Activated T-cell treated with anti-CD3 and anti-CD28 coated beads for 24 hours (primary cell): ENCODE data around the gene AAK1.
"Not testable (repeated sequence)": the region's sequence is repeated elsewhere in the genome, so short reads cannot be mapped to it uniquely, and the experiment has no call there.

Experiments
- DNase-seq: peaks from one replicate; pipeline ENCODE4 v3.0.0-alpha.2; 2020; ENCODE audit warnings: low read depth

Gene AAK1

DNA sequence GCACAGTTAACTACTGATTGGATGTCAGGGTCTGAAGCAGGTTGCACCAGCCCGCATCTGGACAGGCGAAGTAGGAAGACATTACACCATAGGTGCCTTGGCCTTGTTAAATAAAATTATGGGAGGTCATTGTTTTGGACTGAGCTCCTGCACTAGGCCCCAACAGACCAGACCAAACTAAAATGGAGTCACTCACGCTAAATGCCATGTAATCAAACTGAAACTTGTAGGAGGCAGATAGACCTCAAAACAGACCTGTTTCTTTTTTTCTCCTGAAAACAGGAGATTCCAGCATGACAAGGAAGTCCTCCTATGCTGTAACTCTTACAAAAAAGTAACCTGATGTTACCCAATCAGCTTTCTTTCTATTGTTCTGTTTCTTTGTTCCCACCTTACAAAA lies 190.9 kb downstream of the AAK1 start:
- no peak for DNase-seq

- DNase-seq = no peak
Observed at GRCh38 chr2:69450735-69451416, 192.7 kb downstream of the AAK1 start.

DNA sequence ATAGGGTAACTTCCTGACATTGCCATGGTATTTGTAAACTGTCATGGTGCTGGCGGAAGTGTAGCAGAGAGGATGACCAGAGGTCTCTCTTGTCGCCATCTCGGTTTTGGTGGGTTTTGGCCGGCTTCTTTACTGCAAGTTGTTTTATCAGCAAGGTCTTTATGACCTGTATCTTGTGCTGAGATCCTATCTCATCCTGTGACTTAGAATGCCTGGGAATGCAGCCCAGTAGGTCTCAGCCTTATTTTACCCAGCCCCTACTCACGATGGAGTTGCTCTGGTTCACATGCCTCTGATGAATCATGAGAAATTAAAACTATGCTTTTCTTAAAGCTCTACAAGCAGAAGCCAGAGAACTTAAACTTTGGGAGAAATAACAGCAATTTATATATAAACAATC lies 193.6 kb downstream of the AAK1 start:
- no peak for DNase-seq

GRCh38 chr2:69443673-69444072 lies 199.9 kb downstream of the AAK1 start:
- not testable (repeated sequence) for DNase-seq

DNA sequence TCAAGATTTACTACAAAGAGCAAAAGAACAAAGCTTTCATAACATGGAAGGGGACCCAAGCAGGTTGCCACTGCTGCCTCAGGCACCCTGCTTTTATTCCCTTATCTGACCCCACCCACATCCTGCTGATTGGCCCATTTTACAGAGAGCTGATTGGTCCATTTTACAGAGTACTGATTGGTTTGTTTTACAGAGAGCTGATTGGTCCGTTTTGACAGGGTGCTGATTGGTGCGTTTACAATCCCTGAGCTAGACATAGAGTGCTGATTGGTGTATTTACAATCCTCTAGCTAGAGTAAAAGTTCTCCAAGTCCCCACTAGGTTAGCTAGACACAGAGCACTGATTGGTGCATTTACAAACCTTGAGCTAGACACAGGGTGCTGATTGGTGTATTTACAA lies 204.0 kb downstream of the AAK1 start:
- not testable (repeated sequence) for DNase-seq

DNA sequence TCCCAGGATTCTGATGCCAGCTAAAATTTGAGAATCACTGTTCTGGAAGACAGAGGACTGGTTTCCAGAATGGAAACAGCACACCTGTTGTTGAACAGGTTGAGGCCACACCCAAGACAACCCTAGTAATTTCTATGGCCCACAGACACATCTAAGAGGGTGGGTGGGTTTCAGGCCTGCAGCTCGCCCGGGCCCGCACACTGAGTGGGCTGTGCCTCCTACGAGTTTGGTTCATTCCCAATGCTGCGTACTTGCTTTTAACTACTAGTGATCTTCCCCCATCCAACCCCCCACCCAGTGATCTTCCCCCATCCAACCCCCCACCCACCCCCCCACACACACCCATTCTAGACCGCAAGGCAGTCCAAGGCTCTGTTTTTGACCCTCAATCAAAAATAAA lies 205.0 kb downstream of the AAK1 start:
- DNase-seq = no peak

GRCh38 chr2:69437751-69438154 lies 205.8 kb downstream of the AAK1 start:
- DNase-seq = no peak

DNA sequence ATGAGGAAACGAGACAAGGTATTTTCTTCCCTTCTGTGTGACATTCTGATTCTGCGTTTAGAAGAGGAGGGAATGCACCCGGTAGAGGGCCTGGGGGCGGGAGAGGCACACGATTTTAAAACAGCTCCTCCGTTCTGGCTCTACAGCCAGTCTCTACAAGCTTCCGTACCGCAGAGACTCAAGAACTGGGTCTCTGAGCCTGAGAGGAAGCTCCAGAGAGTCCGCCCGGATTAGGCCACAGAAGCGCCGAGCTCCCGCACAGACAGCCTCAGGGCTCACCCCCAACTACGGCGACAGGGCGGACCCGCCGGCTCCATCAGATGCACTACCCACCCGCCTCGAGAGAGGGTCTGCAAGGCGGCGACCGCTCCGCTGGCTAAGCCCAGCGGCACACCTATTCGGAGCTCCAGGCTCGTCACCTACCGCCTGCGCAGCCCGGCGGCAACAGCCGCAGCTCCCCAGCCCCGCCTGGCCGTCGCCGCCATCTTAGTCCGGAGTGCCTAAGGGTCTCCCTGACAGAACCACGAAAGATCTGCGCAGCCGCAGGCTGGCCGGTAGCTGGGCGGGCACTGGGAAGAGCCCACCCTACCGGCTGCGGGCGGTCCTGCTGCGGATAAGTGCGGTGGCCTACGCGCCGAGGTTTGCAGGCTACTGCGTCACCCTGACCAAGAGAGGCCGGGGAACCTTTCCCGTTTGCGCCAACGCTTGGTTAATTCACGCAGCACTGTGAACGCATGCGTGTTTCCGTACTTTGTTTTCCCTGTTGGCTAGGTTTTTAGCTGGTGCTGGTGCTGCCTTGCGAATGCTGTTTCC lies 206.4 kb downstream of the AAK1 start, which contains the start of gene NFU1:
TSS of gene NFU1 (minus strand) at position 498 of the 813 bp plus-strand sequence. CDS start at position 485, 13 bp downstream.
- DNase-seq = peak; percentile 86

DNA sequence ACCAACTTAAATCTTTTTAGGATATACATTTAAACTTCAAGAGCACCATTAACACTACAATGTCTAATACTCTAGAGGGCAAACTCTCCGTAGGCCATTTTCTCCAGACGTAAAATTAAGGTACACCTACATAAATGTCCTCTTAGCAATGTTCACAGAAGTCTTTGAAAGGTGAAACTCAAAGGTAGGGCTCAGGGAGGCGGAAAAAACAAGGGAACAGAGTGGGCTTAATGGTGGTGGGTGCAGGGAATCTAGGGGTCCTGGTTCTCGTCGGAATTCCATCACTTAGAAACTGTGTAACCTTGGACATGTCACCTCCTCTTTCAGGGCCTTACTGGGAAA lies 207.0 kb downstream of the AAK1 start:
- DNase-seq = no peak

DNA sequence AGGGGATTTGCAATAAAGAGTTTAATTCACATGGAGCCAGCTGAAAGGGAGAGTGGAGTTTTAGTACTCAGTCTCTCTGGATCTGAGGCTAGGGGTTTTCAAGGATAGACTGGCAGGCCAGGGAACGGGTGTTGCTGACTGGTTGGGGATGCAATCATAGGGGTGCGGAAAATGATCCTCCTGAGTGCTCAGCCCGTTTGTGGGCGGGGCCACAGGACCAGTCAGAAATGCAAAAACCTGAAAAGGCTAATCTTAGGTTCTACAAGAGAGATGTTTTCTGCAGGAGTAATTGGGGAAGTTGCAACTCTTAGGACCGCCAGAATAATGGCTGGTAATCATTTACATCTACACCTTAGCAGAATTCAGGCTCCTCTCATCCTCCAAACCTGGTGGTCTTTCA lies 208.8 kb downstream of the AAK1 start:
- no peak for DNase-seq

DNA sequence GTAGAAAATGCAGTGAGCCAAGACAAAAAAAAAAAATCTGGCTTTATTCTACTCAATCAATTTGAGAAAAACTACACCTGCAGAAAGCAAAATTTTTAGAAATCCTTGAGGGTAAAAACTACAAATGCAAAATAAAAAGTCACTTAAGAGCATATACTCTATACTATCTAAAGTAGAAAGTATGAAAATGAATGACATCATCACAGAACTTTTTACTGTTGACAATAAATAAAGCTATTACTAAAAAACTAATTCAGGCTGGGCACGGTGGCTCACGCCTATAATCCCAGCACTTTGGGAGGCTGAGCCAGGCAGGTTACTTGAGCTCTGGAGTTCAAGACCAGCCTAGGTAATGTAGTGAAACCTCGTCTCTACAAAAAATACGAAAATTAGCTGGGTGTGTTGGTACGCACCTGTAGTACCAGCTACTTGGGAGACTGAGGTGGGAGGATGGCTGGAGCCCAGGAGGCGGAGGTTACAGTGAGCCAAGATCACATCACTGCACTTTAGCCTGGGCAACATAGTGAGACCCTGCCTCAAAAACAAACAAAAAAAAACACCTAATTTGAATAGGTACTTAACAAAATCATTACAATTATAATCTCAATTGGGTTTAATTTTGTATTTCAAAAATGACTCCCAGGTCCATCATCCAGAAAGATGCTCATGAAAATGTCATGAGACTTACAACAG lies 213.9 kb downstream of the AAK1 start:
- DNase-seq = no peak

- DNase-seq = no peak
Observed at GRCh38 chr2:69428981-69429380, 214.6 kb downstream of the AAK1 start.

GRCh38 chr2:69424419-69424818 lies 219.1 kb downstream of the AAK1 start:
- no peak for DNase-seq

- no peak for DNase-seq
Observed at GRCh38 chr2:69422198-69422597, 221.3 kb downstream of the AAK1 start.

- DNase-seq = not testable (repeated sequence)
Observed at GRCh38 chr2:69419111-69419510, 224.4 kb downstream of the AAK1 start.

DNA sequence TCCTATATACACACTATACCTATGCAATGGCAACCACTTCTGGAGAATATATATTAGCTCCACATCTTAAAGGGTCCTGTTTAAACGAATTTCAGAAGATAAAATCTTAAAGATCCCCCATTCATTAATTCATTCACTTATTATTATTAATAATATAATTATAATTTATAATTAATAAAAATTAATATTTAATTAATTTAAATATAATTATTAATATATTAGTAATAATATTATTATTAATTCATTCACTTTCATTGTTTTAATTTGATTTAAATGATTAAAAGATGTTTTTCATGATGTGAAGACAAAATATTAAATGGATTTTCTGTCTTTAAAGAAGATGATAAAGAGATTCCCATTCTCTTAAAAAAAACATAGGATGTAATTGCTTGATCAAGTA lies 227.4 kb downstream of the AAK1 start:
- no peak for DNase-seq
